ENCODE results near the gene DBI. TPM values are rescaled to one million over a fixed set of nuclear protein-coding genes. Genes with fewer than 3 reads are reported as not detected.

The DBI gene
- total and polyA plus RNA-seq, 2 of the 13 experiments (the other 11 are each of a cell fraction or from before 2014, with no cell fraction given), result 330 to 659 TPM

GRCh38 chr2:119415630-119416029 is 48.9 kb downstream of the DBI start:
- ATAC-seq (no peak), FAIRE-seq (no peak), DNase-seq (ENCODE audit: low spot score) (no peak)
- no peak overlapping the region for H3K9ac ChIP-seq (ENCODE audit: insufficient read depth, low read depth, low read length)
- H4K20me1 ChIP-seq (ENCODE audit: insufficient read depth, low read length), result no peaks in the 10 kb centered on the region
- CTCF ChIA-PET (ENCODE audit: low intra/inter-chr PET ratio, low total read pairs), result no interaction called here
- intact Hi-C loops (cut with micrococcal nuclease; ENCODE audit: unreplicated experiment), result no loop called here
- H3K36me3 ChIP-seq (replicated peaks in 1 of 2; ENCODE audit: control insufficient read depth in 1 of 2, insufficient read depth in 2 of 2, low read length in 2 of 2), result no peaks in the 10 kb centered on the region
- POLR2A ChIA-PET, result interaction anchor here (1.1 kb wide), 1 partner anchor 26 kb away, joined by 5 read pairs; no protein-coding TSS in a partner anchor
- no peaks in the 10 kb centered on the region for H3K79me2 ChIP-seq (ENCODE audit: insufficient read depth, low read length)
- TF ChIP-seq ZNF878 (CRISPR knock-in tag; IDR thresholded peaks at IDR 0.05), result no peak
- TF ChIP-seq NFE2L1 (CRISPR knock-in tag; IDR thresholded peaks at IDR 0.05; ENCODE audit: borderline replicate concordance), result no peak
- TF ChIP-seq, protein P1, sequence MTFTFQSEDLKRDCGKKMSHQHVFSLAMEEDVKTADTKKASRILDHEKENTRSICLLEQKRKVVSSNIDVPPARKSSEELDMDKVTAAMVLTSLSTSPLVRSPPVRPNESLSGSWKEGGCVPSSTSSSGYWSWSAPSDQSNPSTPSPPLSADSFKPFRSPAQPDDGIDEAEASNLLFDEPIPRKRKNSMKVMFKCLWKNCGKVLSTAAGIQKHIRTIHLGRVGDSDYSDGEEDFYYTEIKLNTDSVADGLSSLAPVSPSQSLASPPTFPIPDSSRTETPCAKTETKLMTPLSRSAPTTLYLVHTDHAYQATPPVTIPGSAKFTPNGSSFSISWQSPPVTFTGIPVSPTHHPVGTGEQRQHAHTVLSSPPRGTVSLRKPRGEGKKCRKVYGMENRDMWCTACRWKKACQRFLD (CRISPR knock-in tag; IDR thresholded peaks at IDR 0.05; ENCODE audit: borderline replicate concordance), result no peak
- no peak for TF ChIP-seq CHD4 (IDR thresholded peaks at IDR 0.05; ENCODE audit: borderline replicate concordance, low read length)
- TF ChIP-seq, protein P2, sequence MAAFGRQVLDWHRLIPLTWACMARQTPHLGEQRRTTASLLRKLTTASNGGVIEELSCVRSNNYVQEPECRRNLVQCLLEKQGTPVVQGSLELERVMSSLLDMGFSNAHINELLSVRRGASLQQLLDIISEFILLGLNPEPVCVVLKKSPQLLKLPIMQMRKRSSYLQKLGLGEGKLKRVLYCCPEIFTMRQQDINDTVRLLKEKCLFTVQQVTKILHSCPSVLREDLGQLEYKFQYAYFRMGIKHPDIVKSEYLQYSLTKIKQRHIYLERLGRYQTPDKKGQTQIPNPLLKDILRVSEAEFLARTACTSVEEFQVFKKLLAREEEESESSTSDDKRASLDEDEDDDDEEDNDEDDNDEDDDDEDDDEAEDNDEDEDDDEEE (CRISPR knock-in tag; IDR thresholded peaks at IDR 0.05), result no peak
- no peak overlapping the region for H3K4me3 ChIP-seq (replicated peaks in 1 of 3; ENCODE audit: insufficient read depth in 1 of 3, low read depth in 2 of 3, low read length in 3 of 3)
- in situ Hi-C loops (cut with HindIII; ENCODE audit: extremely low pct_ligation_motif_present, low pct_unique_long_range_greater_than_20kb), result no loop called here
- H3K27ac ChIP-seq (ENCODE audit: extremely low read length, insufficient read depth, low read length), result no peak overlapping the region
- BruUV-seq (replicated peaks), result no TSS peak
- no peak overlapping the region for H3K4me2 ChIP-seq (ENCODE audit: low read depth, low read length)
- H3K27me3 ChIP-seq (ENCODE audit: control insufficient read depth in 1 of 2, insufficient read depth in 2 of 2, low read length in 2 of 2), result no peaks in the 10 kb centered on the region
- no peaks in the 10 kb centered on the region for H3K9me3 ChIP-seq (ENCODE audit: low read length)
- H2AFZ ChIP-seq (ENCODE audit: low read length), result no peak overlapping the region
- 52% methylated on average over 1 of the region's 1 CpG for WGBS (ENCODE audit: low lambda C conversion rate)
- H3K4me1 ChIP-seq (ENCODE audit: insufficient read depth, low read length), result peaks cover 46% of the 10 kb centered on the region

All from HepG2 (cell line).